22Rv1 (cell line): ENCODE data around the gene KRT4.

Experiments used
- H3K27ac ChIP-seq: fragments of 450-650 bp; 2 replicates; pipeline ENCODE4 v1.5.1; 2017
- CTCF ChIP-seq: fragments of 450-650 bp; IDR thresholded peaks from 2 replicates; pipeline ENCODE4 v1.5.1; 2017; ENCODE audit warnings: mild to moderate bottlenecking
- ZFX ChIP-seq: fragments of 450-650 bp; IDR thresholded peaks from 2 replicates; pipeline ENCODE4 v1.6.1; 2017; ENCODE audit warnings: antibody characterized with exemption, borderline replicate concordance

The KRT4 gene

GRCh38 chr12:52818388-52818787, 4.5 kb upstream of the KRT4 start:
- no peak for TF ChIP-seq ZFX
- no peak for TF ChIP-seq CTCF
- no peak overlapping the region for H3K27ac ChIP-seq

GRCh38 chr12:52817699-52818238, 3.9 kb upstream of the KRT4 start:
- TF ChIP-seq ZFX (no peak), CTCF (no peak)
- no peak overlapping the region for H3K27ac ChIP-seq

- no peak for TF ChIP-seq CTCF
- no peak for TF ChIP-seq ZFX
- no peak overlapping the region for H3K27ac ChIP-seq
These were observed 3.2 kb upstream of the KRT4 start for GRCh38 chr12:52817003-52817698.

GRCh38 chr12:52815676-52816588, 2.0 kb upstream of the KRT4 start:
- H3K27ac ChIP-seq, result no peak overlapping the region
- TF ChIP-seq CTCF, result no peak
- TF ChIP-seq ZFX, result no peak

- no peak overlapping the region for H3K27ac ChIP-seq
- TF ChIP-seq ZFX, result no peak
- no peak for TF ChIP-seq CTCF
These were observed 1.2 kb upstream of the KRT4 start for GRCh38 chr12:52815161-52815560.

- TF ChIP-seq ZFX (no peak), CTCF (no peak)
- no peak overlapping the region for H3K27ac ChIP-seq
These were observed 817 bp upstream of the KRT4 start for GRCh38 chr12:52814710-52815155.
